Measurements from ENCODE around the gene PRKCE. TPM values are rescaled to one million over a fixed set of nuclear protein-coding genes. Genes with fewer than 3 reads are reported as not detected.

PRKCE gene
- total RNA-seq, 1 experiment from 2014 or later = 14.0 TPM

- BruUV-seq (replicated peaks) = no TSS peak
- ChIA-PET CTCF (no interaction called here), POLR2A (no interaction called here)
- intact Hi-C loops (cut with micrococcal nuclease; ENCODE audit: unreplicated experiment) (no loop called here), in situ Hi-C loops (cut with HindIII; ENCODE audit: low pct_unique_long_range_greater_than_20kb, low sequenced_read_pairs) (no loop called here)
- Histone ChIP-seq H3K27me3 (ENCODE audit: control insufficient read depth, insufficient read depth, low read length) (no peaks in the 10 kb centered on the region), H3K36me3 (ENCODE audit: control insufficient read depth, insufficient read depth, low read length) (no peaks in the 10 kb centered on the region), H3K4me3 (ENCODE audit: low read depth in 2 of 2, low read length in 2 of 2) (no peak overlapping the region), H3K4me1 (ENCODE audit: control insufficient read depth, insufficient read depth, low read length) (no peaks in the 10 kb centered on the region), H3K27ac (ENCODE audit: low read length) (no peak overlapping the region), H3K9me3 (ENCODE audit: control insufficient read depth, insufficient read depth, low read depth, low read length) (no peaks in the 10 kb centered on the region)
- no peak for ATAC-seq
- TF ChIP-seq CTCF (IDR thresholded peaks at IDR 0.05) (no peak), REST (IDR thresholded peaks at IDR 0.05; ENCODE audit: insufficient read depth in 1 of 2, low read depth in 2 of 2, low read length in 1 of 2) (no peak), TCF7L2 (IDR thresholded peaks at IDR 0.05; ENCODE audit: low read depth, low read length) (no peak), POLR2AphosphoS5 (IDR thresholded peaks at IDR 0.05; ENCODE audit: low read depth, low read length) (no peak), SIN3A (IDR thresholded peaks at IDR 0.05; ENCODE audit: borderline replicate concordance, insufficient read depth, low read depth, low read length) (no peak)
- no peak for DNase-seq (ENCODE audit: low read depth, low spot score)
Measured at GRCh38 chr2:45888641-45889040, 237.2 kb downstream of the PRKCE start.

GRCh38 chr2:45889053-45889452 lies 237.6 kb downstream of the PRKCE start:
- BruUV-seq (replicated peaks) = no TSS peak
- CTCF ChIA-PET = no interaction called here
- H3K9me3 ChIP-seq (ENCODE audit: control insufficient read depth, insufficient read depth, low read depth, low read length) = no peaks in the 10 kb centered on the region
- ATAC-seq (peak; percentile 65; the same call in 1 of the 2 replicates), DNase-seq (ENCODE audit: low read depth, low spot score) (no peak)
- POLR2A ChIA-PET = no interaction called here
- H3K27me3 ChIP-seq (ENCODE audit: control insufficient read depth, insufficient read depth, low read length) = no peaks in the 10 kb centered on the region
- H3K4me3 ChIP-seq (ENCODE audit: low read depth in 2 of 2, low read length in 2 of 2) = no peak overlapping the region
- intact Hi-C loops (cut with micrococcal nuclease; ENCODE audit: unreplicated experiment) (no loop called here), in situ Hi-C loops (cut with HindIII; ENCODE audit: low pct_unique_long_range_greater_than_20kb, low sequenced_read_pairs) (no loop called here)
- no peaks in the 10 kb centered on the region for H3K36me3 ChIP-seq (ENCODE audit: control insufficient read depth, insufficient read depth, low read length)
- H3K27ac ChIP-seq (ENCODE audit: low read length) = no peak overlapping the region
- TF ChIP-seq REST (IDR thresholded peaks at IDR 0.05; ENCODE audit: insufficient read depth in 1 of 2, low read depth in 2 of 2, low read length in 1 of 2) (no peak), TCF7L2 (IDR thresholded peaks at IDR 0.05; ENCODE audit: low read depth, low read length) (no peak), SIN3A (IDR thresholded peaks at IDR 0.05; ENCODE audit: borderline replicate concordance, insufficient read depth, low read depth, low read length) (no peak), POLR2AphosphoS5 (IDR thresholded peaks at IDR 0.05; ENCODE audit: low read depth, low read length) (no peak), CTCF (IDR thresholded peaks at IDR 0.05) (no peak)
- no peaks in the 10 kb centered on the region for H3K4me1 ChIP-seq (ENCODE audit: control insufficient read depth, insufficient read depth, low read length)
